HS-5 (cell line): ENCODE measurements around the gene TOR1AIP2.

ENCODE experiments used
- DNase-seq: peaks from one replicate; pipeline ENCODE4 v3.0.0-alpha.2; 2012; ENCODE audit warnings: low read depth

The TOR1AIP2 gene

GRCh38 chr1:179877586-179878265 lies at the start of gene TOR1AIP2:
Gene TOR1AIP2 (minus strand): TSS chr1:179877803. CDS start chr1:179852665, 25,138 bp downstream.
- DNase-seq: peak; percentile 49

- DNase-seq: no peak
These were observed 49.2 kb upstream of the TOR1AIP2 start for GRCh38 chr1:179926850-179927205.

- peak; percentile 78 for DNase-seq
These were observed 48.6 kb upstream of the TOR1AIP2 start for GRCh38 chr1:179925922-179926849.

- no peak for DNase-seq
These were observed 47.7 kb upstream of the TOR1AIP2 start for GRCh38 chr1:179925302-179925701.

GRCh38 chr1:179924268-179924667 lies 46.7 kb upstream of the TOR1AIP2 start:
- no peak for DNase-seq

- no peak for DNase-seq
These were observed 45.4 kb upstream of the TOR1AIP2 start for GRCh38 chr1:179923029-179923428.

GRCh38 chr1:179921981-179922872 lies 44.6 kb upstream of the TOR1AIP2 start:
- DNase-seq: no peak

- no peak for DNase-seq
These were observed 43.9 kb upstream of the TOR1AIP2 start for GRCh38 chr1:179921472-179921871.

- no peak for DNase-seq
These were observed 40.2 kb upstream of the TOR1AIP2 start for GRCh38 chr1:179917601-179918429.

- no peak for DNase-seq
These were observed 34.2 kb upstream of the TOR1AIP2 start for GRCh38 chr1:179911812-179912211.

- DNase-seq: no peak
These were observed 33.3 kb upstream of the TOR1AIP2 start for GRCh38 chr1:179910934-179911333.

GRCh38 chr1:179889589-179889988 lies 12.0 kb upstream of the TOR1AIP2 start:
- no peak for DNase-seq

- DNase-seq: no peak
These were observed 10.5 kb upstream of the TOR1AIP2 start for GRCh38 chr1:179888071-179888470.

GRCh38 chr1:179883745-179884138 lies 6.1 kb upstream of the TOR1AIP2 start:
- no peak for DNase-seq

- DNase-seq: no peak
These were observed 5.6 kb upstream of the TOR1AIP2 start for GRCh38 chr1:179883040-179883744.

GRCh38 chr1:179882253-179883039 lies 4.8 kb upstream of the TOR1AIP2 start, which contains the start of gene TOR1AIP1:
Gene TOR1AIP1 (plus strand): TSS chr1:179882285. CDS start chr1:179882503, 218 bp downstream.
- DNase-seq: peak; percentile 89

GRCh38 chr1:179881642-179882252 lies 4.1 kb upstream of the TOR1AIP2 start:
- DNase-seq: peak; percentile 76

GRCh38 chr1:179879797-179880196 lies 2.2 kb upstream of the TOR1AIP2 start:
- no peak for DNase-seq

GRCh38 chr1:179876300-179876715 lies 1.3 kb downstream of the TOR1AIP2 start:
- no peak for DNase-seq
